CD4-positive, alpha-beta T cell treated with Interleukin-1 beta for 1 hour (primary cell): ENCODE measurements around the gene ADGRA3.

ENCODE experiments used
- DNase-seq, 2 donors: peaks; one replicate each; pipeline ENCODE4 v3.0.0-alpha.2; 2020 to 2022

ADGRA3 gene

DNA sequence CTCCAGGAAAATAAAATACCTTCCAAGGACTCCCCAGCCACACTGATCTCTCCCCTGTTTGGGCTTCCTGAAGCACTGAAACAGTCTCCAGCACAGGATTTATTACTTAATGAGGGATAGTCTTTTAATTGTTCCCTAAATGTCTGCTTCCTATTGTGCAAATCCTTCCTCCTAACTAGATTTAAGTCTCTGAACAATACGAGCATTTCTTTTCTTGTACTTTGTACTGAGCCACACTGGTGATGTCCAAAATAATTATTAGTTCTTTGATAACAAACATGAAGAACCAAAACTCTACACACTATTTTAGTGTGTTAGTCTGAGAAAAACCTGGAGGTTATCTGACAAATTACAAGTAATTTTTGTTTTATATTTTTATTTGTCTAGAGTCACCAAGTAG is 5.1 kb downstream of the ADGRA3 start:
- DNase-seq: no peak

DNA sequence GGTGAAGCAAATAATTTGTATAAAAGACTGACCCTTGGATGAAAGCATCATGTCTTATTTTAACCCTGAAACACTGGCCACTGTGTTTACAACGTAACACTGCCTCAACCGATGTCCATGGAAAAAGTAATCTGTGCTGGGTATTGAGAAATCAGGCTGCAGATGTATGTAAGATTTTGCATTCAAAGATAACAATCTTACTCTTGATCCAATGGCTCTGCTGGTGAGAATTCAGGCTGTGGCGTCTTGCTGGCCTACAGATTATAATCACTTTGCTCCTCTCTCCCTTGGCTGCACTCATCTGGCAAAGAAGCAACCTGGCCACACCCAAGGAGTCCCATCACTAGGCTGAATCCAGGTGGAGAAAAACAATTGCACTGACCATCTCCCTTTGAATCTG is 7.5 kb downstream of the ADGRA3 start:
- DNase-seq: no peak

DNA sequence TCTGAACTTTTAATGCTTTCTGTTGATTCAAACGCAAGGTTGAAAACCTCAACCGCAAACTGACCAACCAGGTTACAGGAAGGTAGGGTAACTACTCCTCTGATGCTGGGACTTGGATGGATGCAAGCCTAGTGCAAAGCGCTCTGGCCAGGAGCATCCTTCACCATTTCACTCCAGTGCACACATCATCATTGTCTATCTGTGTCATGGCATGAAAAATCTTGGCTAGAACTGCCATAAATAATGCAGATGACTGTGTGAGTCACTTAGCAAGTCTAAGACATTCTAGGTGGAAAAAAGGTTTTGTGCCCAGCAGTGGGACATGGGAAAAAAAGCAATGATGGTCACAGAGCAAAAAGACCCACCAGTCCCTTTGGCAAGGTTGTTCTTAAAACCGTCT is 10.9 kb downstream of the ADGRA3 start:
- no peak for DNase-seq

- DNase-seq: no peak
These were observed 11.4 kb downstream of the ADGRA3 start for GRCh38 chr4:22504447-22504846.

DNA sequence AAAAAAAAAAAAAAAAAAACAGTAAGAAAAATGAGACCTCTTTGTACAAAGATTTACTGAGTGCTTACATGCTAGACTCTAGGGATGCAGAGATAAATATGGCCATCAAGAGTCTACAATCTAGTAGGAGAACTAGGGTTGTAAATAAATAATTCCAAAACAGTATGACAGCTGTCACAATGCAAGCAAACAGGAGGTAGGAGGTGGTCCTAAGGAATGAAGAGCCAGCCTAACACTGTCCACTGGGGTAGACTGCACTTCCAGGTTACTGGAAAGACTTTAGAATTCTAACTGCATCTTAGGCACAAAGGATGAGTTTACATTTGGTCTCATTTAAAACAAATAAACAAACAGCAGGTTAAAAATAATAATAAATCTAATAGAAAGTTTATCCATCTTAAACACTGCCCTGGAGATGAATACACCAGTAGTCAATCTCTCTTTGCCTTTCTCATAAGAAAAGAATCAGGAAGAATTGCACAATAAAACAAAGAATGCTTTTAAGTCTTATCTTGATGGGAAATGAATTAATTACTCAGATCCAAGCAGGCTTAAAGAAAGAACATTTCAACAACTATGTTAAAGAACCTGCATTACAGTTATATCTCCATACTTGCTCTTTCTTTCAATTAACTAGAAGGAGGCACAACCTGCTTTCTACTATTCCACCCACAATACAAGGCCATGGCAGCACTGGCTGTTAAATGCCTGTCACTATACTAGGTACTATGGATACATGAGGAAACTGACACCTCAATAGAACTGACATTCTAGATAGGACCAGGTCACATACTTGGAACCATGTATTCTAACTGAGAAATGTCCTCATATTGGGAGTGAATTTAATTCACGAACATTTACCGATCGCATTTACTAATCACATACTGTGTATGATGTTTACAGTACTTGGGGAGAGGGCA is 12.7 kb downstream of the ADGRA3 start:
- DNase-seq: no peak

GRCh38 chr4:22501715-22502095 is 14.2 kb downstream of the ADGRA3 start:
- DNase-seq: no peak

DNA sequence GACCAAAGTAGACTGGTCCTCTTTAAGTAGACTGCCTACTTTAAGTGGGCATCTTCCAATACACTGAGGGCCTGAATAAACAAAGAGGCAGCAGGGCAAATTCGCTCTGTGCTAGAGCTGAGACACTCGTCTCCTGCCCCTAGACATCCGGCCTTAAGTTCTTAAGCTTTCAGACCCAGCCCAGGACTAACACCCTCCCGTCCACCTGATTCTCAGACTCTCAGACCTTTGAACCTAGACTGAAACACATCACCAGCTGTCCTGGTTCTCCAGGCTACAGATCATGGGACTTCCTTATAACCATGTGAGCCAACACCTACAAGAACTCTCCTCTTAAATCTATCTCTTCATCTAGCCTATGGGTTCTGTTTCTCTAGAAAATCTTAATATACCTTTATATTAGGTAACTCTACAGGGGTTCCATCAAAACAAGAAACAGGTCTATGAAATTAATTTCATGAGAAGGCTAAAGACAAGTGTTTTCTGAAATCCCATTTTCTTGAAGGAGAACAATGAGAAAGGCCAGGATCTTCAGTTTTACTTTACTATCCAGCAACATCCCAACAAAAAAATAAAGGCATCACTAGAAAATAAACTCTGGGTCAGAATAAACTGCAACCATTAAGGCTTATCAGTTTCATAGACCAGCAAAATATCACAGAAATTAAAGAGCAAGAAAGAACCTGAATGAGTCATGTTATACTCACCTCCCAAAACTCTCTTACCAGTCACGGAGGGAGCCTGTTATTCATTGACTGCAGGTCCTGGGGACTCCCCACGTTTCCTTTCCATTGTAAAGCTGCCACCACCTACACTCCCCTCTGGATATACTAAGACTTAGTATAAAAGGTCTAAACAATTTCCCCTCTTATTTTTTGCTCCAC is 14.8 kb downstream of the ADGRA3 start:
- no peak for DNase-seq

- no peak for DNase-seq
These were observed 15.7 kb downstream of the ADGRA3 start for GRCh38 chr4:22500128-22500611.

DNA sequence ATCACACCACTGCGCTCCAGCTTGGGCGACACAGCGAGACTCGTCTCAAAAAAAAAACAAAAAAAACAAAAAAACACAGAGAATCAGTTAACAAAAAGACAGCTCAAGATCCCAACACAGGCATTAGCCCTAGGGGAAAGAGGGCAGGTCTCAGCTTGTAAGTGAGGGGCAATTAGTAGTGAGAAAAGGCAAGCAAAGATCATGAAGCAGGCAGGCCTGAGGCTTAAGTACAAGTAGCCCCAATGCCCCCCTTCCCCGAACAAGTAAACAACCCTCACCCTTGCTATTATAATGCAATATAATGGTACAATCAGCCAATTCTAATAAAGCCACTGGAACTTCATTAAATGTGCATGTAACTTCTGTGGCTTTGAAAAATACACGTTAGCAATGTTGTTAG is 17.0 kb downstream of the ADGRA3 start:
- DNase-seq: no peak

GRCh38 chr4:22496165-22496813 is 19.6 kb downstream of the ADGRA3 start:
- DNase-seq: no peak

GRCh38 chr4:22493523-22493922 is 22.3 kb downstream of the ADGRA3 start:
- no peak for DNase-seq

DNA sequence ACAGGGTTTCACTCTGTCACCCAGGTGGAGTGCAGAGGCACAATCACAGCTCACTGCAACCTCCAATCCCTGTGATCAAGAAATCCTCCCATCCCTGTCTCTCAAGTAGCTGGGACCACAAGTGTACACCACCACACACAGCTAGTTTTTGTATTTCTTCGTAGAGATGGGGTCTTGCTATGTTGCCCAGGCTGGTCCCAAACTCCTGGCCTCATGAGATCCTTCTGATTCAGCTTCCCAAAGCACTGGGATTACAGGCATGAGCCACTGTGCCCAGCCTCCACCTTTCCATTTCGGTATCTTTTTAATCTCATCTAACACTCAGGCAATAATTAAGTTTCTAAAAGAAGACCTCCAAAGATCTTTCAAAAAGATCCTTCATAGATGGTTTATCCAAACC is 22.9 kb downstream of the ADGRA3 start:
- no peak for DNase-seq

GRCh38 chr4:22491939-22492338 is 23.9 kb downstream of the ADGRA3 start:
- DNase-seq: no peak

- DNase-seq: no peak
These were observed 25.0 kb downstream of the ADGRA3 start for GRCh38 chr4:22490718-22491315.

- no peak for DNase-seq
These were observed 27.8 kb downstream of the ADGRA3 start for GRCh38 chr4:22488106-22488505.

GRCh38 chr4:22487328-22487727 is 28.5 kb downstream of the ADGRA3 start:
- DNase-seq: no peak

DNA sequence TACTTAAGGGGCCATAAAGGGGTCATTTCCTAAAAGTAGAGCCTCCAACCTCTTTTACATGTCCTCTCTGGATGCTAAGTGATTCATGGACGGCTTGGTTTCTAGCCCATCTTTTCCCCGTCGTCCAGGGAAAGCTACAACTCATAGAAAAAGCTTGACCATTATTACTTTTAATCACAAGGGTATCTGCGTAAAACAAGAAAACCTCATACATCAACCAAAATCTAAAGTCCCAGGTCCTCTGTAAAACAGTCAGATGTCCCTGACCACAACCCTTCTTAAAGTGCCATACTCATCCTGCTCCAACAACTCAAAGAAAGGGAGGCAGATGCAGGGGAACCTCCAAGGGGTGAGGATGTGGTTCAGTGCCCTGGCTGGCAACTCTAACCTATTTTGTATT is 29.6 kb downstream of the ADGRA3 start:
- no peak for DNase-seq

- no peak for DNase-seq
These were observed 30.1 kb downstream of the ADGRA3 start for GRCh38 chr4:22485737-22486136.

GRCh38 chr4:22483551-22483981 is 32.3 kb downstream of the ADGRA3 start:
- DNase-seq: no peak

DNA sequence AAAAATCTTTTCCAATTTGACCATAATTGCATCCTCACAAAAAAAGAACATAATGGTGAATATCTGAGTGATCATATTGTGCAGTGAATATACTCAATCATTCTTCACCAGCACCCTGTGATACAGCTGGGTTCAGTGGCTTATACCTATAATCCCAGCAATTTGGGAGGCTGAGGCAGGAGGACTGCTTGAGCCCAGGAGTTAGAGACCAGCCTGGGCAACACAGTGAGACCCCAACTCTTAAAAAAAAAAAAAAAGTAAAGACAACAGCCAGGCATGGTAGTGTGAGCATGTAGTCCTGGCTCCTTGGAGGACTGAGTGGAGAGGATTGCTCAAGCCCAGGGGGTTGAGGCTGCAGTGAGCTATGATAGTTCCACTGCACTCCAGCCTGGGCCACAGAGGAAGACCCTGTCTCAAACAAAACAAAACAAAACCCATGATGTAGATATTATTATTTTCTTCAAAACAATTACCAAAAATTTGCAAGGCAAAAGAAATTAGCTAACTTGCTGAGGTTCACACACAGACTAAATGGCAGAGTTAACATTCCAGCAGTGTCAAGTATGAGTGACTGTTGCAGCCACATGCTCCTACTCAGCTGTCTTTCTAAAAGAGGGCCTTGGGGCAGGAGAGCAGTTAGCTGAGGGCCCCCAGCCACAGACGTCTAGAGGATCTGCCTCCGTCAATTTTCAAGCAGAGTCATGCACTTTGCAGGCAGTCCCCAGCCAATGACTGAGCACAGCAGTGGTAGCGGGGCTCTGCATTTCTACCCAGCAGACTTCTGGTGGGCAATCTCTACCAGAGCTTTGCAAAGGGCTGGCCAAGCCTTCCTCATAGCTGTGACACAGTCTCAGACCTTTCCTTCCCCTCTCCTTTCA is 33.4 kb downstream of the ADGRA3 start:
- DNase-seq: no peak

GRCh38 chr4:22480675-22481327 is 35.1 kb downstream of the ADGRA3 start:
- DNase-seq: no peak
